ENCODE measurements around the gene OCA2. TPM values are rescaled to one million over a fixed set of nuclear protein-coding genes. Genes with fewer than 3 reads are reported as not detected.

The OCA2 gene
- total RNA-seq, 2 experiments from 2014 or later, result not detected

DNA sequence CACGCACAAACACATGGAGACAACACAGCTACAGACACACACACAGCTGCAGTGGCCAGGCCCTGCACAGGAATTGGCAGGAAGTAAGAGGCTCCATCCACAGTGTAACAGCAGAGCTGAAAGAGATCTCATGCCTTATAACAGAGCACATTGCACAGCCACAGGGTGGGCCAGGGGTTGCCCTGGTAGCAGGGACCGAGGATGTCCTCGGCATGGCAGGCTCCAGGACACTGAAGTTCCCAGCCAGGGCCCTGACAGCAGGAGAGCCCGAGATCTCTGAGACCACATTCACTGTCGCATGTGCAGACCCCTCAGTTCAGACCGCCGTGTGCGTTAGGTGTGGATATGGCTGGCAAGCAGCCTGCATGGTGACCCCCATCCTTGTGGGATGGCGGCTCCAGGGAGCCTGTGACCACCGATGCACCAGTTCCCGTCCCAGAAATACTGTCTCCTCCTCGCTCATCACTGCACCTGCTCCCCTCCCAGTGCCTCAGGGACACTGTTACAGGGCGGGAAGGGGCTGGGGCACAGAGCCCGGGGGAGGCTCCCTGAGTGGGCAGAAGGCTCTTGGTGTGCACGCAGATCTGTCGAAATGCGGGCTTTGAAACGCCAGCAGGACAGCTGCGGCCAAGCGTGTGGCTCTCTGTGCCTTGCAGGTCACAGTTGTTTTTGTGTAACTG, 1.5 kb upstream of the OCA2 start:
- no peak overlapping the region for H3K4me3 Mint-ChIP-seq
- intact Hi-C loops (cut with DNase I, micrococcal nuclease), result no loop called here
- ChIA-PET CTCF (no interaction called here), POLR2A (no interaction called here)
- ATAC-seq (no peak), DNase-seq (no peak)
- H3K27me3 Mint-ChIP-seq, result peaks cover 37% of the 10 kb centered on the region
- H3K4me1 Mint-ChIP-seq, result peaks cover 19% of the 10 kb centered on the region
- H3K9me3 Mint-ChIP-seq (ENCODE audit: low read depth), result no peaks in the 10 kb centered on the region
- no peak overlapping the region for H3K27ac Mint-ChIP-seq
- H3K36me3 Mint-ChIP-seq (ENCODE audit: low read depth), result peaks cover under 1% of the 10 kb centered on the region

DNA sequence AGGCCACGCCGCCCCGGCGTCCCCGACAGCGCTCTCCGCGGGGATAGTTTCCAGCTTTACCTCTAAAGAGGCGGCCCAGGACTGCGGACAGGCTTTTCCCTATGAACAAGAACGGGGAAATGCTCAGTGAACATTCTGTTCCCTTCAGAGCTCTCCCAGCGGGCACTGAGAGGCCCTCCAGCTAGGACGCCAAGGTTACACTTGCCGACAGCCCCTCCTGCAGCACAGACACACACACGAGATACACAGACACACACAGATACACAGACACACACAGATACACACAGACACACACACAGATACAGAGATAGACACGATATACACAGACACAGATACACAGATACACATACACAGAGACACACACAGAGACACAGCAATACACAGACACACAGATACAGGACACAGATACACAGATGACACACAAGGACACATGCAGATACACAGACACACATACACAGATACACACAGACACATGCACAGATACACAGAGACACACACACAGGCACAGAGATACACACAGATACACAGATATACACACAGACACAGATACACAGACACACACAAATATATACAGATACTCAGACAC, 533 bp upstream of the OCA2 start:
- H3K27ac Mint-ChIP-seq, result no peak overlapping the region
- H3K9me3 Mint-ChIP-seq (ENCODE audit: low read depth), result no peaks in the 10 kb centered on the region
- CTCF ChIA-PET, result interaction anchor here (0.7 kb wide), 1 partner anchor 945 kb away, joined by 3 read pairs; no protein-coding TSS in a partner anchor
- H3K27me3 Mint-ChIP-seq, result peaks cover 37% of the 10 kb centered on the region
- H3K4me1 Mint-ChIP-seq, result peaks cover 24% of the 10 kb centered on the region
- H3K4me3 Mint-ChIP-seq, result no peak overlapping the region
- POLR2A ChIA-PET, result no interaction called here
- peaks cover 3% of the 10 kb centered on the region for H3K36me3 Mint-ChIP-seq (ENCODE audit: low read depth)
- intact Hi-C loops (cut with DNase I, micrococcal nuclease), result no loop called here
- no peak for DNase-seq
- no peak for ATAC-seq

DNA sequence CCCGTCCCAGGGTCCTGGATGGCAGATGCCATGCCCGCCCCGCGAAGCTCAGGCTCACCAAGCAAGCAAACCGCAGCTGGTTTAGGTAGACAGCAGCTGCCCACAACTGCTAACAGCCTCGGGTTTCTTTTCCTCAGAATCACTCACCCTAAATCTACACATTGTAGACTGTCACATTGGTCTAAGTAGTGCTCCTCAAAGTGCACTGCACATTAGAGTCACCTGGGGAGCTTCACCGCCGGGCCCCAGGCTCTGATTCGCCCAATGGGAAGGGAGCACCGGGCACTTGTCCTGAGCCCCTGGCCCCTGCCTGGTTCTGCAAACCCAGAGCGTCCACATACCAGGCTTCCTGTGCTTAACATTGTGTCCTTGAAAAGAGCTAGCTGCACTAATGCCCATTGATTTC, 752 bp downstream of the OCA2 start:
- DNase-seq (no peak), ATAC-seq (no peak)
- no peak overlapping the region for H3K27ac Mint-ChIP-seq
- peaks cover 24% of the 10 kb centered on the region for H3K4me1 Mint-ChIP-seq
- peaks cover 42% of the 10 kb centered on the region for H3K27me3 Mint-ChIP-seq
- H3K36me3 Mint-ChIP-seq (ENCODE audit: low read depth), result peaks cover 3% of the 10 kb centered on the region
- H3K4me3 Mint-ChIP-seq, result no peak overlapping the region
- intact Hi-C loops (cut with DNase I, micrococcal nuclease), result no loop called here
- no peaks in the 10 kb centered on the region for H3K9me3 Mint-ChIP-seq (ENCODE audit: low read depth)
- ChIA-PET POLR2A (no interaction called here), CTCF (interaction anchor here (0.5 to 1.1 kb wide), 4 partner anchors 9 to 117 kb away, joined by 3 to 4 read pairs (median 3); no protein-coding TSS in a partner anchor)

DNA sequence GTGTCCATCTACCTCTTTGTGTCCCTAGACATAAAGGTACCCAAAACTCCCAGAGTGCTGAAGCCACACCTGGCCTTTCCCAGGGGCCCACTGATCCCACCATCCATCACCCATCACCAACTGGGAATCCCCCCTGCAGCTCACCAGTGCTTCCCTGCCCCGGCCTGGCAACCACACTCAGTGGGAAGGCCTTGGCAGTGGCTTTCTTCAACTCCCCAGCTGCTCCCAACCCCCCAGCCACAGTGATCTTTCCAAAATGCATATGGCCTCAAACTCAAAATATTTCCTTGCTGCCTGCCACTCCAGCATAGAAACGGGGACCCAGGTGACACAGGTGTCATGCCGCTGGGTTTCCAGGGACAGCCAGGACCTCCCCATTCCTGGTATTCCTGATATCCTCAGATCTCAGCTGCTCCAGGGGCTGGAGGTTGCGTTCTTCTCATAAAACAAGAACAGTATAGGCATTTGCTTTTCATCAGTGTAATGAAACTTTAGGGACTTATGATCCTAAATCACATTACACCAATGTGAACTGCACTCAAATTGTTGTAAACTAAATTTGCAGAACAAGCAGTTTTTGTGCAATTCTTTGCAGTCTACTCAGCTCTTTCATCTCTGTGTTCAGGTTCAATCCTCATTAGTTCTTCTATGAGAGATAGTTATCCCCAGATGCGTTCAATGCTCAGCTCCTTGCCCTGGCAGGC, 1.3 kb downstream of the OCA2 start:
- no peak for DNase-seq

DNA sequence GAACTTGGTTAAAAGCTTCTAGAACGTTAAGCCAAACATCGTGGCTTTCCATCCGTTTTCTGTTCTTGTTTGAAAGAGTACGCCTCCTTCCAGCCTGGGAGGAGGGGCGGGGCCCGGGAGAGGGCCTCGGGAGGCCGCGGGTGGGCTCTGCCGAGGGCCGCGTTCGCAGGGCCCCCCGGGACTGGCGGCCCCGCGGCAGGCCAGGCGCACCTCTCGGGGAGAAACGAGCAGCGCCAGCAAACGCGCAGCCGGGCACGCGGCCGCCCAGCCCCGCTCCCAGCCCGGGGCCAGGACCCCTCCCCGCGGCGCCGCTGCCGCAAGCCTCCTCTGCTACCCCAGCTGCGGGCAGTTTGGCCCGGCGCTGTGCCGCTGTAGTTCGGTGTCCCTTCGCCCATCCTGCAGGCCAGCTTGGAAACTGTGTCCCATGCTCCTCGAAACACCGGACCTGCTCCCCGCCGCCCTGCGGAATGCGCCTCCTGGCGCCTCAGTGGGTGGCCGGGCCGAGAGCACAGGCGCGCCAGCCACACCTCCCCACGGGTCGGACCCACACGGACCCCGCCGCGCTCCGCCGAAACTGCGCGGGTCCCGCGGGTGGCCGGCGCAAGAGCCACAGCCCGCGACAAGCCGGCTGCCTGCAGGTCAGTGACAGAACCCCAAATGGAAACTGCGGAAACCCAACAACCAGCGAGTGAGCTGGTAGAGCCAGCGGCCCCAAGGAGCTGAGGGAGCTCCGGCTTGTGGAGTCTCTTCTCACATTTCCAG, 2.3 kb downstream of the OCA2 start:
- ATAC-seq (no peak), DNase-seq (no peak)
- Mint-ChIP-seq H3K27ac (no peak overlapping the region), H3K36me3 (ENCODE audit: low read depth) (peaks cover 3% of the 10 kb centered on the region), H3K4me3 (peak overlapping the region; percentile 77), H3K27me3 (peaks cover 53% of the 10 kb centered on the region), H3K4me1 (peaks cover 24% of the 10 kb centered on the region), H3K9me3 (ENCODE audit: low read depth) (no peaks in the 10 kb centered on the region)
- ChIA-PET POLR2A (no interaction called here), CTCF (interaction anchor here (0.7 kb wide), 1 partner anchor 18 kb away, joined by 3 read pairs; no protein-coding TSS in a partner anchor)
- intact Hi-C loops (cut with DNase I, micrococcal nuclease), result loop anchor here in 1 of 2 experiments (1.0 kb wide), 1 partner anchor 9 kb away; no protein-coding TSS in a partner anchor

More for the DNA sequence above, 1.3 kb downstream of the OCA2 start:
- CTCF ChIA-PET, result interaction anchor here (0.5 to 1.1 kb wide), 5 partner anchors 10 to 118 kb away, joined by 3 to 4 read pairs (median 3); no protein-coding TSS in a partner anchor
- no peaks in the 10 kb centered on the region for H3K9me3 Mint-ChIP-seq (ENCODE audit: low read depth)
- POLR2A ChIA-PET, result no interaction called here
- no peak for ATAC-seq
- H3K27me3 Mint-ChIP-seq, result peaks cover 48% of the 10 kb centered on the region
- no peak overlapping the region for H3K27ac Mint-ChIP-seq
- peak overlapping the region; percentile 28 for H3K4me3 Mint-ChIP-seq
- peaks cover 3% of the 10 kb centered on the region for H3K36me3 Mint-ChIP-seq (ENCODE audit: low read depth)
- intact Hi-C loops (cut with DNase I, micrococcal nuclease), result no loop called here
- peaks cover 24% of the 10 kb centered on the region for H3K4me1 Mint-ChIP-seq

DNA sequence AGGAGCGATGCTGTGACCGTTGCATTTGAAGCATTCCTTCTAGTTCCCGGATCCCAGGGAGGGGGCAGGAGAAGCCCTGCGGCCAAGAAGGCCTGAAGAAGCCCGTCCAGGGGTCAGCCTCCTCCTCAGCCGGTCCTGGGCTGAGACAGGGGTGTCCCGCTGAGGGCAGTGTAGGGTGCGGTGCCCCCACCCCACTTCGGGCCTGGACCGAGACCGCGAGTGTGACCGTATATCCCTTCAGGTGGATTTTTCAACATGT, 2.8 kb downstream of the OCA2 start:
- ChIA-PET CTCF (no interaction called here), POLR2A (no interaction called here)
- ATAC-seq, result no peak
- Mint-ChIP-seq H3K27me3 (peaks cover 56% of the 10 kb centered on the region), H3K27ac (no peak overlapping the region), H3K4me3 (peak overlapping the region; percentile 77), H3K36me3 (ENCODE audit: low read depth) (peaks cover 3% of the 10 kb centered on the region), H3K9me3 (ENCODE audit: low read depth) (peaks cover under 1% of the 10 kb centered on the region), H3K4me1 (peaks cover 24% of the 10 kb centered on the region)
- intact Hi-C loops (cut with DNase I, micrococcal nuclease), result loop anchor here in 1 of 2 experiments (1.0 kb wide), 1 partner anchor 10 kb away; no protein-coding TSS in a partner anchor
- no peak for DNase-seq

DNA sequence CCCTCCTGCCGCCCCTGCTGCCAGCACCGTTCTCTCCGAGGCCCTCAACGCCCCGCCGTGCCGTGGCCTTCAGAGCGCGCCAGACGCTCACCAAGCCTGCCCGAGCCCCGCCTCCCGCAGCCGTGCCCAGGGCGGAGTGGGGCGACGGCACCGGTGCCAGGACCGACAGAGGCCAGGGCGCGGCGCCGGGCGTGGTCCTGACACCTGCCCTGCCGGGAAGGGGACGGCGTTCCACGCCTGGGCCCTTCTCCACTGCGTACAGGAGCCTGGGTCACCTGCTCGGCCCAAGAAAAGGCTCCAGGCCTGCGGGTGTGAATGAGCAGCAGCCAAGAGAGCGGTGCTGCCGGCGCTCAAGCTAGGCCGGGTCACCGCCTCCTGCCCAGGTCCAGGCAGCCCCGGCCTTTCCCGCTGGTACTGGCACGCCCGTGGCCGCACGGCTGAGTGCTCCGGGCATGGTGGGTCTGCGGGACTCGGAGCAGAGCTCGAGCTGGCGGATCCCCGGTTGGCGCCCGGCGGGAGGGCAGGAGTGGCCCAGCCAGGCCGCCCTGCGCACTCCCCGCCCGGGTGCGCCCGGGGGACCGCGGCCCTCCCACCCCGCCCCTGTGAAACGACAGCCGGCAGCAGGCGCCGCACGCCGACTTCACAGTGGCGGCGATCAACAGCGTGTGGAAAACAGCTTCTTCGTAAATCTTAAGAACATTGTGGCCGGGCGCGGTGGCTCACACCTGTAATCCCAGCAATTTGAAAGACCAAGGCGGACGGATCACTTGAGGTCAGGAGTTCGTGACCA, 4.2 kb downstream of the OCA2 start:
- peak; percentile 17 for ATAC-seq
- intact Hi-C loops (cut with DNase I, micrococcal nuclease), result no loop called here

DNA sequence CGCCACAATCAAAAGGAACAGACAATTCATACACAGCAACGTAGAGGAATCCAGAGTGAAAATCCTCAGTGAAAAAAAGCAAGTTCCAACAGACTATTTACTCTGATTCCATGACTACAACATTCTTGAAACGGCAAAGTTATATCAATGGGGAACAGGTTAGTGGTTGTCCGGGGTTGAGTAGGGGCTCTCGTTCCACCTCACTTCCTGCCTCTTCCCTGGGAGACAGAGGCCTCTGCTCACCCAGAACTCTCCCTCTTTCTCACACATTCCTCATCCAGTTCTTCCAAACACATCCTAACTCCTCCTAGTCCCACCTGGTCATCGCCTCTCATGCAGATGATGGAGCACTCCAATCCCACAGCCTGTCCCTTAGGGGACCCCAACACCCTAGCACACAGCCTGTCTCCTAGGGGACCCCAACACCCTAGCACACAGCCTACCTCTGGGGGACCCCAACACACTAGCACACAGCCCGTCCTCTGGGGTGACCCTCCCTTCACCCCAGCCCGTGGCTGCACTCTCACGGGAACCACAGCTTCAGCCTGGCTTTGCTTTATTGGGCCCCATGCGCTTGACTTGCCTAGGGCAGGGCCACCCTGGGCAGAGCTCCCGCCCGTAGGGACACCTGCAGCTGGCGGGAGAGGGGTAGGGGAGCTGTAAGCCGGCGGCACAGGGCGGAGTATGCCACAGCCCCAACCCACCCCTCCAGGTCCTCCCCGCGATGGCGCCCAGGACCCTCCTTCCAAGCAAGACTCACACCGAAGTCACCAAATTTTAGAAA, 5.2 kb downstream of the OCA2 start:
- peaks cover 19% of the 10 kb centered on the region for H3K9me3 Mint-ChIP-seq (ENCODE audit: low read depth)
- intact Hi-C loops (cut with DNase I, micrococcal nuclease), result no loop called here
- peaks cover 63% of the 10 kb centered on the region for H3K27me3 Mint-ChIP-seq
- CTCF ChIA-PET, result interaction anchor here (1.4 kb wide), 1 partner anchor 33 kb away, joined by 5 read pairs; no protein-coding TSS in a partner anchor
- ATAC-seq (no peak), DNase-seq (no peak)
- POLR2A ChIA-PET, result no interaction called here
- H3K4me3 Mint-ChIP-seq, result no peak overlapping the region
- peaks cover 12% of the 10 kb centered on the region for H3K36me3 Mint-ChIP-seq (ENCODE audit: low read depth)
- H3K4me1 Mint-ChIP-seq, result peaks cover 18% of the 10 kb centered on the region
- no peak overlapping the region for H3K27ac Mint-ChIP-seq

More for the DNA sequence above, 4.2 kb downstream of the OCA2 start:
- no peak overlapping the region for H3K27ac Mint-ChIP-seq
- DNase-seq, result peak; percentile 41
- peaks cover 12% of the 10 kb centered on the region for H3K36me3 Mint-ChIP-seq (ENCODE audit: low read depth)
- CTCF ChIA-PET, result interaction anchor here (0.8 kb wide), 1 partner anchor 12 kb away, joined by 3 read pairs; no protein-coding TSS in a partner anchor
- POLR2A ChIA-PET, result no interaction called here
- peak overlapping the region; percentile 77 for H3K4me3 Mint-ChIP-seq
- peaks cover 61% of the 10 kb centered on the region for H3K27me3 Mint-ChIP-seq
- H3K9me3 Mint-ChIP-seq (ENCODE audit: low read depth), result peaks cover 13% of the 10 kb centered on the region
- peaks cover 23% of the 10 kb centered on the region for H3K4me1 Mint-ChIP-seq

DNA sequence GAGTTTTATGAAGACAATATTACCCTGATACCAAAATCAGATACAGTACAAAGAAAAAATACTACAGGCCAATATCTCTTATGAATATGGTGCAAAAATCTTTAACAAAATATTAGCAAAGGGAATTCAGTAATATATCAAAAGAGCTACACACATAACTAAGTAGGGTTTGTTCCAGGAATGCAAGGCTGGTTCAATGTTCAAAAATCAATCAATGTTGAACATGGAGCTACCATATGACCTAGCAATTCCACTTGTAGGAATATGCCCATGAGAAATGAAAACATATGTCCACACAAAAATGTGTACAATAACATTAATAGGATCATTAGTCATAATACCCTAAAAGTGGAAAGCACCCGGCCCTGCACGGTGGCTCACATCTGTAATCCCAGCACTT, 7.8 kb downstream of the OCA2 start:
- peaks cover 15% of the 10 kb centered on the region for H3K4me1 Mint-ChIP-seq
- intact Hi-C loops (cut with DNase I, micrococcal nuclease), result no loop called here
- H3K27me3 Mint-ChIP-seq, result peaks cover 66% of the 10 kb centered on the region
- DNase-seq (no peak), ATAC-seq (no peak)
- peaks cover 22% of the 10 kb centered on the region for H3K9me3 Mint-ChIP-seq (ENCODE audit: low read depth)
- H3K27ac Mint-ChIP-seq, result no peak overlapping the region
- POLR2A ChIA-PET, result no interaction called here
- H3K36me3 Mint-ChIP-seq (ENCODE audit: low read depth), result peaks cover 12% of the 10 kb centered on the region
- no peak overlapping the region for H3K4me3 Mint-ChIP-seq
- CTCF ChIA-PET, result interaction anchor here (1.4 kb wide), 1 partner anchor 32 kb away, joined by 4 read pairs; no protein-coding TSS in a partner anchor

DNA sequence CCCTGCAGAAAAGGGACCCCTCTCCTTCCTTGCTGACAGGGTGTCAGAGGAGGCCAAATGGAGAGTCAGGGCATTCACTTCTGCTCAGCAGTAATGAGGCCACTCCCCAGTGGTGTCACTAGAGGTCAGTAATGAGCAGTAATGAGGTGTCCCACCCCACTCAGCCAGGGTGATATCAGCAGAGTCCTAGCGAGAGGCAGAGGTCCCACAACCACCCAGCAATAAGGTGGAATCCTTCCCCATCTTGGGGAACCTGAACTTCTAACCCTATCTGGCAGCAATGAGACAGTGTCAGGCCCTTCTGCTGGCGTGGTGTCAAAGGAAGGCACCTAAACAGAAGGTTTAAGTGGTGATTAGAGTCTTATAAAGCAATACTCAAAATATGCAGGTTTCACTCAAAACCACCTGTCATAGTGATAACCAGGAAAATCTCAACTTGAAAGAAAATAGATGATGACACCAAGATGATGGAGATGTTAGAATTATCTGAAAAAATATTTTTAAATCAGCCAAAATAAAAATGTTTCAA, 12.9 kb downstream of the OCA2 start:
- CTCF ChIA-PET, result interaction anchor here (0.7 to 1.2 kb wide), 3 partner anchors 12 to 513 kb away, joined by 3 to 6 read pairs (median 3); no protein-coding TSS in a partner anchor
- intact Hi-C loops (cut with DNase I, micrococcal nuclease), result loop anchor here (1.0 to 2.0 kb wide), 3 partner anchors 21 to 37 kb away; no protein-coding TSS in a partner anchor
- ATAC-seq (peak; percentile 98), DNase-seq (peak; percentile 70)
- no peak overlapping the region for H3K27ac Mint-ChIP-seq
- POLR2A ChIA-PET, result no interaction called here
- peaks cover 20% of the 10 kb centered on the region for H3K9me3 Mint-ChIP-seq (ENCODE audit: low read depth)
- H3K4me1 Mint-ChIP-seq, result peaks cover 4% of the 10 kb centered on the region
- H3K4me3 Mint-ChIP-seq, result no peak overlapping the region
- peaks cover 9% of the 10 kb centered on the region for H3K36me3 Mint-ChIP-seq (ENCODE audit: low read depth)
- H3K27me3 Mint-ChIP-seq, result peaks cover 44% of the 10 kb centered on the region

Measured in activated CD4-positive, alpha-beta T cell treated with anti-CD3 and anti-CD28 coated beads for 36 hours (primary cell).